HG03378 (cell line): ENCODE data around the gene HDLBP.

Experiments used
- ATAC-seq: cut with Tn5 transposase; IDR thresholded peaks from one replicate; pipeline ENCODE4 v1.9.1; 2021; ENCODE audit warnings: mild to moderate bottlenecking, moderate library complexity; ENCODE audit not compliant: unreplicated experiment

The HDLBP gene

GRCh38 chr2:241275504-241275903 is 40.0 kb downstream of the HDLBP start:
- no peak for ATAC-seq

- no peak for ATAC-seq
Measured at GRCh38 chr2:241274127-241274526, 41.3 kb downstream of the HDLBP start.

- ATAC-seq, result no peak
Measured at GRCh38 chr2:241273210-241274020, 42.1 kb downstream of the HDLBP start.

GRCh38 chr2:241272303-241273209 is 42.9 kb downstream of the HDLBP start:
- no peak for ATAC-seq

- no peak for ATAC-seq
Measured at GRCh38 chr2:241271706-241272302, 43.7 kb downstream of the HDLBP start.

GRCh38 chr2:241270531-241270930 is 44.9 kb downstream of the HDLBP start:
- no peak for ATAC-seq

GRCh38 chr2:241269707-241270520 is 45.6 kb downstream of the HDLBP start:
- no peak for ATAC-seq

GRCh38 chr2:241268716-241269445 is 46.6 kb downstream of the HDLBP start:
- ATAC-seq, result no peak

GRCh38 chr2:241268306-241268705 is 47.2 kb downstream of the HDLBP start:
- ATAC-seq, result no peak

GRCh38 chr2:241267249-241268067 is 48.0 kb downstream of the HDLBP start:
- ATAC-seq, result no peak

- ATAC-seq, result no peak
Measured at GRCh38 chr2:241265506-241265905, 50.0 kb downstream of the HDLBP start.

- no peak for ATAC-seq
Measured at GRCh38 chr2:241263061-241263460, 52.4 kb downstream of the HDLBP start.

- ATAC-seq, result no peak
Measured at GRCh38 chr2:241261628-241262027, 53.8 kb downstream of the HDLBP start.

- no peak for ATAC-seq
Measured at GRCh38 chr2:241260911-241261310, 54.6 kb downstream of the HDLBP start.

GRCh38 chr2:241258505-241259280 is 56.8 kb downstream of the HDLBP start:
- no peak for ATAC-seq

- no peak for ATAC-seq
Measured at GRCh38 chr2:241257419-241258032, 57.9 kb downstream of the HDLBP start.

- ATAC-seq, result no peak
Measured at GRCh38 chr2:241256168-241256545, 59.3 kb downstream of the HDLBP start.
